GM18526 (cell line): ENCODE measurements around the gene FSD1L.

Experiments used
- POLR2A ChIP-seq: IDR thresholded peaks from 3 replicates; pipeline ENCODE4 v1.6.1; 2011; ENCODE audit not compliant: insufficient read length; ENCODE audit errors: extremely low read depth

The FSD1L gene

DNA sequence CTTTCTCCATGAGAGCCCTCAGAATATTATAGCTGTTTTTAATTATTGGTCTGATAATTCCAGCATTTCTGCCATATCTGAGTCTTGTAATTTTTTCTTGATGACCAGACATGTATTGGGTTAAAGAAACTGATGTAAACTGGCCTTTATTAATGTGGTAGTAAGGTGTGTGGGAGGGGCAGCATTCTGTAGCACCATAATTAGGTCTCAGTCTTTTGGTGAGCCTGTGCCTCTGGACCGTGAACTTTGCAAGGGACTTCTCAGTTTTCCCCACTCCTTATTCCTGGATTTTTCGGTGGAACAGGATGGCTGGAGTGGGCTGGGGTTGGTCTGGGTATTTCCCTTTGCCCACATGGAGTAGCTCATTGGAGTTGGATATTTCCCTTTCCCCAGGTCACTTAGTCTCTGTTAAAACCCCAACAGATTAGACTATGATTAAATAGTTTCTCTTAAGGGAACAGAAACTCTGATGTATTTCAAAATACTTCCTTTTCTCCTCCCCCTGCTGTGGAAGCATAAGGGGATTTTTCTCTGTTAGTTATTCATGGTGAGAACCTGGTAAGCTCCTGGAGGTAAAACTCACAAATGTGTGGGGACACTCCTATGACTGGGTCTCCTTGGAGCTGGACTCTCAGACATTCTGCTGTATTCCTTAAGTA is 52.4 kb downstream of the FSD1L start:
- TF ChIP-seq POLR2A = no peak

DNA sequence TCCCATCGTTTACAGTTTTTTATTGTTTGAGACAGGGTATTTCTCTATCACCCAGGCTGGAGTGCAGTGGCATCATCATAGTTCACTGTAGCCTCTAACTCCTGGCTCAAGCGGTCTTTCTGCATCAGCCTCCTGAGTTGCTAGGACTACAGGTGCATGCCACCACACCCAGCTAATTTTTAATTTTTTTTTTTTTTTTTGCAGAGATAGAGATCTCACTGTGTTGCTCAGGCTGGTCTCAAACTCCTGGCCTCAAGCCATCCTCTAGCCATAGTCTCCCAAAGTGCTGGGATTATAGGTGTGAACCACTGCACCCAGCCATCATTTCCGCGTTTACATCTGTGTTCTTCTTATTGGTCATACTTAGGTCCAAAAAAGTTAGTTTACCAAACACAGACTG is 53.6 kb downstream of the FSD1L start:
- TF ChIP-seq POLR2A = no peak

DNA sequence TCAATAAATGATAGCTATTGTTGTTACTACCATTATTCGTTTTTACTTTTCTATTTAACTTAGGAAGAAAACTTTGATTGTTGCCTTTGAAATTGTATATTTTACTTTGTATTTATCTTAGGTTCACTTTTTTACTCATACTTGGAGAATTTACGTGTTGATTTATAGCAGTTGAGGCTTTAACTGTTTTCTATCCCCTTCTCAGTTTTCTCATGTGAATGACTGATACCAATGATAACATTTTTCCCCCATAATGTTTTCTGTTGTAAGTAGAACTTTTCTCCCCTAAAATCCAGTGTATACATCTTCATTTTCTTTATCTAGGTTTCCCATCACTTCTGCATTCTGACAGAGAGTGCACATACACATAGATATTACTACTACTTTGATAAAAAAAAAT is 54.4 kb downstream of the FSD1L start:
- no peak for TF ChIP-seq POLR2A

DNA sequence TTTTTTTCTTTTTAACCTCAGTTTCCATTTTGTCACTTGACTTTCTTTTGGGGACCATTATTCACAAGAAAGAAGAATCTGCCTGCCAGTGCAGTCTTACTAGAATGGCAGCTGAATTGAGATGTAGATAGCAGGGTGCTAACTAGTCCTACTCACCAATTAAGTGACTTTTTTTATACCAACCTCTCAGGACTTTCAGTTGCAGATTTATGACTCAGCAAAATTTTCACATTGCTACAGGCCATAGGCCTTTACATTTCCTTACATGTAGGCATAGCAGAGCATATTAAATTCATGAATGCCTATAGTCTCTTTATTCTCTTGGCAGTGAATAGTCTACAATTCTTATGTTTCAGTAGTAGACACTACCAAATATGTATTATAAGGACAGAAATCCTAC is 56.0 kb downstream of the FSD1L start:
- no peak for TF ChIP-seq POLR2A

DNA sequence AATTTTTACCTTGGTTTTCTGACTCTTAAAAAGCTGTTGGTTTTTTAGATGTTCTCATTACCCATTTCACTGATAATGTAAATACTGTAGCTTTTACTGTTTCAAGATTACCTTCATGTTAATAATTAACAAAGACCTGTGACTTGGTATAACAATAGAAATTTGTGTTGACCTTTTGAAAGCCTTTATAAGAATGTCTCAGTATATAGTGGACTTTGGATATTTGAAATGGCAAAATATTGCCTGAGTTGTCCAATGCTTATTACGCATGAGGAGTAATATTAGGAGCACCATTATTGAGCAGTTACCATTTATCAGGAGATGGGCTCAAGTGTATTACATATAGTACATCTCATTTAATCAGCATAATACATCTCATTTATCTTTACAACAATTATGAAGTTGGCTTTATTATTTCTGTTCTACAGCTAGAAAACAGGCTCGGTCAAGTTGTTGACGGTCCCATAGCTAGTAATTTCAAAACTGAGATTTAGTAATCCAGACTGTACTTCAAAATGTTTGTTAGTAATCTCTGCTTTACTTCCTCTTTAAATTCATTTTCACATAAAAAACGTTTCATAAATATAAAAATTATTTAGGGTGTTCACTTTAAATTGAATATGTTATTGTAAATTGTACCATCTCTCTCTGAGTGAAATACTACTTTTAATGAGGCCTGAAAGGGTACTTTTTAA is 59.4 kb downstream of the FSD1L start:
- no peak for TF ChIP-seq POLR2A

DNA sequence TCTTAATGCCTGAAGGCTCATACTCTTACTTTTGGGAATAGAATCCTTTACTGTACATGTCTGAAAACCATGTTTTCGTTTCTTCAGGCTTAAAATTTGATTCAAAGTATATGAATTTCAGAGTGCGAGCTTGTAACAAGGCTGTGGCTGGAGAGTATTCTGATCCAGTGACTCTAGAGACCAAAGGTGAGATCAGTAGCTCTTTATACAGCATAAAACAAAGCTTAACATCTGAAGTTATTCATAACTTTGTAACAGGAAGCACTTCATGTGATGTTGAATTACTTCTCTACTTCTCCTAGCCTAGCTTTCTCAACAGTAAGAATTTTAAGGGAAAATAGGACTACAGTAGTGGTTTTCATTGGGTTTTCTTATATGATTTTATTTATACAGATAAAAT is 60.7 kb downstream of the FSD1L start:
- TF ChIP-seq POLR2A = no peak

DNA sequence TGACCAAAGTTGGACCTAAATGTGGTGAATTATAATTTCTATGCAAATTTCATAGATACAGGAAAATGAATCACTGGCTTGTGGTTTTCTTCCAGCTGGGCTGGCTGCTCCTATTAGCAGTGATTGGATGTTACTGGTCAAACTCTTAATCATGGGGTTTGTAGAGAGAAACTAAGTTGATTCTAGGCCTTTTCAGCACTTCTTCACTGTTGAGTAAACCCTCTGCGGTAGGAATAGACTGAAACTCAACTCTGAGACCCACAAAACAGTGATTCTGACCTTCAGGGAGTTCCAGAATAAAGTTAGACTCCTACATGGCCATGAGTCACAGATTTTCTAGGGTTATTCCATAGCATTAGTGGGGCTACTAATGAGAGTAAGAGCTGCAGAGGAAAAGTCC is 62.2 kb downstream of the FSD1L start:
- no peak for TF ChIP-seq POLR2A

DNA sequence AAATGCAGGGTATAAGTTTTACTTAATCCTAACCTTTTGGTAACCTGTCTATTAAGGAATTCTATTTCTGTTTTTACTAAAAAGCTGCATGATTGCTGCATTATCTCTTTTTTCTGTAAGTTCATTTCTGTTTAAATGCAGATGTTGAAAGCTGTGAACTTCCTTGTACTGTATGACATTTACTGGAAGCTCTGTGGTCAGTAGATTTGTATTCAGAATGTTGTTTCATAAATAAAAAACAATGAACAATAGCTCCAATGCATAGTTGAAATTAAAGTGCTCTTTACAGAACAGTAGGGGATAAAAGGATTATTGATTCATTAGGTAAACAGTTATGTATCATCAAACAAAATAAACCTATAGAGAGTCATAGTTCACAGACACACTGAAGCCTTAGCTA is 63.6 kb downstream of the FSD1L start:
- no peak for TF ChIP-seq POLR2A

DNA sequence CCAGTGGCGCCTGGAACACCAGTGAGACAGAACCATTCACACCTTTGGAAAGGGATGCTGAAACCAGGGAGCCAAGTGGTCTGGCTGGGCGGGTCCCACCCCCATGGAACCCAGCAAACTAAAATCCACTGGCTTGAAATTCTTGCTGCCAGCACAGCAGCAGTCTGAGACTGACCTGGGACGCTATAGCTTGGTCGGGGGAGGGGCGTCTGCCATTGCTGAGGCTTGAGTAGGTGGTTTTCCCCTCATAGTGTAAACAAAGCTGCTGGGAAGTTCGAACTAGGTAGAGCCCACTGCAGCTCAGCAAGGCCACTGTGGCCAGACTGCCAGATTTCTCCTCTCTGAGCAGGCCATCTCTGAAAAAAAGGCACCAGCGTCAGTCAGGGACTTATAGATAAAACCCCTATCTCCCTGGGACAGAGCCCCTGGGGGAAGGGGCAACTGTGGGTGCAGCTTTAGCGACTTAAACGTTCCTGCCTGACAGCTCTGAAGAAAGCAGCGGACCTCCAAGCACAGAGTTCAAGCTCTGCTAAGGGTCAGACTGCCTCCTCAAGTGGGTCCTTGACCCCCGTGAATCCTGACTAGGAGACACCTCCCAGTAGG is 68.1 kb downstream of the FSD1L start:
- no peak for TF ChIP-seq POLR2A

DNA sequence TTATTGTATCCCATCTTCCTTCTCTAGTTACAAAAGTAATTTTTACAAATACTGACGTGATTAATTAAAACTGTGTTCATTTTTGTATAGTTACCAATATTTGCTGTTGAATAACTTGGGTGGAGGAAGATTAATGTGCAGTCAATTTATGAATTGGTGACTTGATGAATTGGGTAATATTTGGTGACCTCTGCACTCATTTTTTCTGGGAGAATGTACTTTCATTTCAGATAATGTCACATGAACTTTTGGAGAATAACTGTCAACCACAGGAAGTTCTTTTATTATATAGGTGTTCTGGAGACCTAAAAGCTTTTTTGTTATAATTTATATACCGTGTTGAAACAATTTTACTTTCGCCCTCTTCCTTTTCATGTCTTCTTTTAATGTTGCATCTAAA is 83.7 kb downstream of the FSD1L start:
- TF ChIP-seq POLR2A = no peak

DNA sequence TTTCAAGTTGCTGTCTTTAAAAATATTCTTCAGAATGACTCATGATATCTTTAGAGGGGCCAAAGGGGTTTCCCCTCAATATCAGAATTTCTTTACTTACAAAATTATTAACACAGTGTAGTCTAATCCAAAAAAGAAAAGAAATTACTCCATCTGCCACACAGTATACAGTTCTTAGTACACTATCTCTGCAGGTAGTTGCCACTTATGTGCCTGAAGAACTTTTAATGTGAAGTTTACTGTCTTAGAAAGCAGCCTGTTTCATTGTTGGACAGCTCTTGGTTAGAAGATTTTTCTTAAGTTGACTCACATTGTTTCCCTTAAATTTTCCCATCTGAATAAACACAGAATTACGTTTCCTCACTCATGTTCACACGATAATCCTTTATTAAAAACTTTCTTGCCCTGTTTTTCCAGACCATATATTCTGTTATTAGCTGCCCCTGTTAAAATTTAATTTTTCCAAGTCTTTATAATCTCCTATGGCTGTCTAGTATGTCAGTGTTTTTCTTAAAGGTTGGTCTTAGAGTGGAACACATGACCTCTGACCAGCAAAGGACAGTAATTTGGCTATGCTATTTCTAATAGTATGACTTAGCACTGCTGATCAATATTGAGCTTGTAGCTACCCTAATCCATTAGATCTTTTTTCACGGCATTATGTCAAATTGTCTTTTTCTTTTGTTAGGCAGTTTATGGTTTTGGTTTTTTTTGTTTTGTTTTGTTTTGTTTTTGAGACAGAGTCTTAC is 88.3 kb downstream of the FSD1L start:
- no peak for TF ChIP-seq POLR2A

DNA sequence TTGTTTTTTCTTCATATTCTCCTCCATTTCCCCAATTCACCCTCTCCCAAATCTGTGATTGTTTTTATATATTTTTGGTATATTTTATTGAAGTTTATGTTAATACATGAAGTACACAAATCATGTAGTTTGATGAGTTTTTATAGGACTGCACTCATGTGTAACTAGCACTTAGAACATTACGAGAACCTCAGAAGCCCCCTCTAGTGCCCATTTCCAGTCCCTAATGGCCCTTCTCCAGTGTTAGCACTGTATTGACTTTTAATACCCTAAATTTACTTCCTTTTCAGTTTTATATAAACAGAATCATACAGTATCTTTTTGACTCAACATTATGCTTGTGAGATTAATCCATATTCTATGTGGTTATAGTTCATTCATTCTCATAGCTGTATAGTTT is 91.6 kb downstream of the FSD1L start:
- TF ChIP-seq POLR2A = no peak

DNA sequence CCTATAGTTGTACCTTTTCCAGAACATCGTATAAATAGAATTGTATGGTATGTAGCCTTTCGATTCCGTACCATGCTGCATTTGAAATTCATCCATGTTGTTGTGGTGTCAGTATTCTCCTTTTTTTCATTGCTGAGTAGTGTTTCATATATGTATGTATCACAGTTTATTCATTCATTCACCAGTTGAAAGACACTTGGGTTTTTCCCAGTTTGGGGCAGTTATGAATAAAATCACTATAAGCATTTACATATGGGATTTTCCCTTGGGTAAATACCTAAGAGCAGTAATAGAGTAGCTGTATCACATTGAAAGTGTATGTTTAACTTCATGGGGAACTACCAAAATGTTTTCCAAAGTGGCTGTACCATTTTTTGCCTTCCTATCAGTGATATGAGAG is 94.0 kb downstream of the FSD1L start:
- TF ChIP-seq POLR2A = no peak

DNA sequence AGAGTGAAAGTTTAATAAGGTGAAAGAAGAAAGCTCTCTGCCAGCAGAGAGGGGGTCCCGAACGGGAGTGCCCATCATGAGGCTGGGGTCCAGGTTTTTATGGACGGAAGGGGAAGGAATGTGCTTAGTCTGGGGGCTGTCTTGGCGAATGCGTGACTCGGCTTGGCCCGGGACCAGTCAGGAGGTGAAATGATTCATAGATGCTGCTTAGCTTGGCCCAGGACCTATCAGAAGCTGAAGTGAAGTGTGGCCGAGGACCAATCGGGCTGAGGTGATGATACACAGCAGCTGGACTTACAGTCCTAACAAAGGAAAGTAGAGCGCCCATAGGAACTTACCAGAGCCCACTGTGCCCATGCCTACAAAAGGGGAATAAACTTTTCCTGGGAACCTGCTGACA is 106.2 kb downstream of the FSD1L start:
- TF ChIP-seq POLR2A = no peak

DNA sequence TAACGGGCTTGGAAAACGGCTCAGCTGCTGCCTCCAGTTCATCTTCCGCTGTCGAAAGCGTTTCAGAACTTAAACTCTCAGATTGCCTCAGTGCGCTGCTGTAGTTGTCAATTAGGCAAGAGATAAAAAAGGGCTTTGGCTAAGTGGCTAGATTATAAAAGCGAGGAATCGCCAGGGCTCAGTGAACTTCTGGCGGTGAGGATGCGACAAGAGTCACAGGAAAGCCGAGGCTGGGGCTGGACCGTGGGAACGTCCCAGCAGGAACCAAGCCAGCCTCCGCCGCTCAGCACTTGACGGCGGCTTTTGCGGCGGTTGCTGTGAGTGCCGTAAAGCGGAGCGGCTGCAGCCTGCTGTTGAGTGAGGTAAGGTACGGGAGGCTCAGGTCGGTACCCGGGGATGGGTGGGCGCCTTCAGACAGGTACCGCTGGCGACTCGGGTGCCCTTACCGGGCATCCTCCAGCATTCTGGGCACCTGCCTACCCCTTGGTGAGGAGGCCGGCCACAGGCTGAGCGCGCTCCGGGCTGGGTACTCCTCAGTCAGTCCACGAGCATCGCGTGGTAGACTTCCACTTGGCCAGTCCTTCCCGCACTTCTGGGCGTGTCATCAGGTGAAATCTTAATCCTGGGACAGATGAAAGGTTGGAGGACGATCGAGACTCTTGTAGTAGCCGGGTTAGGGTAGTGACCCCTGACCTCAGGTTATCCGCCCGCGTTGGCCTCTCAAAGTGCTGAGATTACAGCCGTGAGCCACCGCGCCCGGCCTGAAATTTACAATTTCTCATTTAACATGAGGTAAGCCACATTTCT is 110.2 kb downstream of the FSD1L start, which contains the start of gene FKTN:
Gene FKTN (plus strand): TSS at position 328 of the 807 bp plus-strand sequence. CDS start 16,902 bp downstream, outside the sequence.
- peak; percentile 91 for TF ChIP-seq POLR2A

DNA sequence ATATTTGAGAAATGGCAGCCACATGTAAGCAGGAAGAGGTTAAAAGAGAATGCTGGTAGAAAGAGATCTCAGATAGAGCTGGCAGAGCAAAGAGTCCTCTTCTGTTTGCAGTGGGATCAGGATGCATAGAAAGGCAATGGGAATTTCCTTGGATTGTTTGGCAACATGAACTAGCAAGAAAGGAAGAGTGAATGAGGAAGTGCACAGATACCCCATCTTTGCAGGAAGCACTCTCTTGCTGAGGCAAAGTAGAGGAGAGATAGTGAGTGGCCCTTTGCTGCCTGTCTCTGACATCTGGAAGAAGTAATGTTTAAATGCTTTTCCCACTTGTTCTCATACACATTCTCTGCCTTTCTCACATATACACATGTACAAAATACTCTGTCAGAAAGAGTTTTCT is 124.6 kb downstream of the FSD1L start:
- TF ChIP-seq POLR2A = no peak

DNA sequence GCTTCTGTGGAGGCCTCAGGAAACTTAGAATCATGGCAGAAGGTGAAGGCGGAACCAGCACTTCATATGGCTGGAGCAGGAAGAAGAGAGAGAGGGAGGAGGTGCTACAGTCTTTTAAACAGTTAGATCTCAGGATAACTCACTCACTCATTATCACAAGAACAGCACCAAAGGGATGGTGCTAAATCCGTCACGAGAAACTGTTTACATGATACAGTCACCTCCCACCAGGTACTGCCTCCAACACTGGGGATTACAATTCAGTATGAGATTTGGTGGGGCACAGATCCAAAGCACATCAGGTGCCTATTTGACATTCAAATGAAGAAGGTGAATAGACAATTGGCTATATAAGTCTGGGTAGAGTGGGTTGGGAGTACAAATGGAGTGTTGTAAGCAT is 145.3 kb downstream of the FSD1L start:
- no peak for TF ChIP-seq POLR2A
